HK-2 (cell line): ENCODE results near the gene CPD.

Source experiments
- DNase-seq: peaks from one replicate; pipeline ENCODE4 v3.0.0-alpha.2; 2018; ENCODE audit not compliant: unreplicated experiment

CPD gene

DNA sequence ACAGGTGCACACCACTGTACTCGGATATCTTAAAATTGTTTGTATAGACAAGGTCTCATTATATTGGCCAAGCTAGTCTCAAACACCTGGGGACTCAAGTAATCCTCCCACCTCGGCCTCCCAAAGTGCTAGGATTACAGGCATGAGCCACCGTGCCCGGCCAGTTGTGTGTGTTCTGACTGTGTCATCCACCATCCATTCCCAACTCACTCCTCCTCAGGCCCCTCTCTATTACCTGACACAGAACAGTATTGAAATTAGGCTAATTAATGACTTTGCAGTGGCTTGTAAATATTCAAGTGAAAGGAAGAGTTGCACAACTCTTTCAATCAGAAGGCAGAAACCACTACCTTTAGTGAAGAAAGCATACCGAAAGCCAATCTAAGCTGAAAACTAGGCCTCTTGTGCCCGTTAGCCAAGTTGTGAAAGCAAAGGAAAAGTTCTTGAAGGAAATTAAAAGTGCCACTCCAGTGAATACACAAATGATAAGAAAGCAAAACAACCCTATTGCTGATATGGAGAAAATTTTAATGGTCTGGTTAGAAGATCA lies 127.2 kb downstream of the CPD start:
- DNase-seq = no peak

DNA sequence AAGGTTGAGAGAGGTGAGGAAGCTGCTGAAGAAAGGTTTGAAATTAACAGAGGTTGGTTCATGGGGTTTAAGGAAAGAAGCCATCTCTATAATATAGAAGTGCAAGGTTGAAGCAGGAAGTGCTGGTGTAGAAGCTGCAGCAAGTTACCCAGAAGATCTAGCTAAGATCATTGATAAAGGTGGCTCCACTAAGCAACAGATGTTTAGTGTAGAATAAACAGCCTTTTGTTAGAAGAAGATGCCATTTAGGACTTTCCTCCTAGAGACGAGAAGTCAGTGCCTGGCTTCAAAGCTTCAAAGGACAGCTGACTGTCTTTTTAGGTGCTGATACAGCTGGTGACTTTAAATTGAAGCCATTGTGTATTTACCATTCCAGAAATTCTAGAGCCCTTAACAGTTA lies 127.8 kb downstream of the CPD start:
- DNase-seq = no peak

DNA sequence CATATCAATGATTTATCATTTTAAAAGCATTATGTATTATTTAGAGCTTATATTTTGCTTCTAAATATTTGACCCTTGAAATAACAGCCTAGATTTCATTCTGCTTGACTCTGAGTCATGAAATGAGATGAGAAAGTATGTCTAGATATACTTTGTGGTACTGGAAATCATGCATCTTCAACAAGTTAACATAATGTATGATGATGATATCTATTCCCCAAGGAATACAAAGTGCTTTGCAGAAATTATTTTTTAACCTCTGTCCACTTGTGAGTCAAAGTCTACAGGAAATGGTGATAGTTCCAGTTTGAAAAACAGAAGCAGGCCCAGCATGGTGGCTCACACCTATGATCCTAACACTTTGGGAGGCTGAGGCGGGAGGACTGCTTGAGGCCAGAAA lies 134.6 kb downstream of the CPD start:
- DNase-seq = no peak

DNA sequence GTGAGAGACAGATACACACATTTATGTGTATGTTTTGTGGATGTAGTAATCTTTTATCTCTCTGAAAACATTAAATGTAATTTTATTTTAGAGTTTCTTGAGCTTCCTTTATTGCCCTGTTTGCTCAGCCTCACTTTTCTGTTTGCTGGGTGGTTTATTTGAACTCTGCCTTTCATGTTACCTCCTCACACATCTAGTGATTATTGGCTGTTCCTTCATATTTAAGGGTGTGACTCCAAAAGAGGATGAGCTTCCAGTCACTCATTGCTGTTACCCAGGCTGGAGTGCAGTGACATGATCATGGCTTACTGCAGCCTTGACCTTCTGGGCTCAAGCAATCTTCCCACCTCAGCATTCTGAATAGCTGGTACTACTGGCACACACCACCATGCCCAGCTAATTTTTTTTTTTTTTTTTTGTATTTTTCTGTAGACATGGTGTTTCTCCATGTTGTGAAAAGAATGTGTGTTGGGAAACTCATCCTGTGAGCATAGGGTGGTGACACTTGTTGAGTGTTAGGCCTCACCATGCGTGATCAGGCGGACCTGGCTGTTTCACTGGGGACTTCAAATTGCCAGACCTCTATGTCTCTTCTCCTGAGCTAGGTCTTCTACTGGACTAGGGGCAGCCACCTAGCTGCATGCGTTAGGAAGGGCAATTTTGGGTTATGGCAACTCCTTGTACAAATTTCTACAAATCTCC lies 136.3 kb downstream of the CPD start:
- no peak for DNase-seq

DNA sequence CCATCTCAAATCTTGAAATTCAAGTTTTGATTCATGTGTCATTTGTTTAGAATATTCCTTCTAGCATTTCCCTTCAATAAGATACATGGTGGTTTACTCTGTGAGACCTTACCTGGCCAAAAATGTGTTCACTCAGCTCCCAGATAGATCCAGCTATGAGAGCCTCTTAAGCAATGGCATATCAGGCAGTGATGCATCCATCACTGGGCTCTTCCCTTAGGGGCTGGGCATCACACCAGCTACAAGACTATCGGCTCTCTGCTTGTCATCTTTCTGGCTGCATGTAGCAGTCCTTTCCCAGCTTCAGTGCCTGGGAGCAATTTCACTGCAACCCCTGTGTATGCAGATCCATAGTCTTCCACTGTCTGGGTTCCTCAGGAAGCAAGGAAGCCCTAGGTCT lies 139.1 kb downstream of the CPD start:
- no peak for DNase-seq

DNA sequence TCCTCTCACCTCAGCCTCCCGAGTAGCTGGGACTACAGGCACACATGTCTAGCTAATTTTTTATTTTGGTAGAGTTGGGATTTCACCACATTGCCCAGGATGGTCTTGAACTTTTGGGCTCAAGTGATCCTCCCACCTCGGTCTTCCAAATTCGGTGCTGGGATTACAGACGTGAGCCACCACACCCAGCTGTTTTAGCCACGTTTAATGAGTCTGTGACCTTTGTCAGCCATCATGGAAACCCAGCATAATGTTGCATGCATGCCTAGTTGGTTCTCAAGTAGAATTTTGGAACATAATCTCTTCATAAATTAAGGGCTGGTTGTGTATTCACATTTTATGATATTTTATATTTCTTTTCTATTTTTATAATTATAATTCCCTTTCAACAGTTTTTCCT lies 140.4 kb downstream of the CPD start:
- no peak for DNase-seq
